A549 treated with AZD2906 at 1 μM for 4 hours (cell line): ENCODE measurements around the gene GDAP2. TPM values are rescaled to one million over a fixed set of nuclear protein-coding genes. Genes with fewer than 3 reads are reported as not detected.

ENCODE experiments used
- total RNA-seq: library from RNA; stranded (reverse); fragments of 200-300 nt; extraction: Qiagen RNA extraction; gene quantifications from 5 replicates; pipeline ENCODE4 v1.2.3, GENCODE V29; 2022

The GDAP2 gene, protein sequence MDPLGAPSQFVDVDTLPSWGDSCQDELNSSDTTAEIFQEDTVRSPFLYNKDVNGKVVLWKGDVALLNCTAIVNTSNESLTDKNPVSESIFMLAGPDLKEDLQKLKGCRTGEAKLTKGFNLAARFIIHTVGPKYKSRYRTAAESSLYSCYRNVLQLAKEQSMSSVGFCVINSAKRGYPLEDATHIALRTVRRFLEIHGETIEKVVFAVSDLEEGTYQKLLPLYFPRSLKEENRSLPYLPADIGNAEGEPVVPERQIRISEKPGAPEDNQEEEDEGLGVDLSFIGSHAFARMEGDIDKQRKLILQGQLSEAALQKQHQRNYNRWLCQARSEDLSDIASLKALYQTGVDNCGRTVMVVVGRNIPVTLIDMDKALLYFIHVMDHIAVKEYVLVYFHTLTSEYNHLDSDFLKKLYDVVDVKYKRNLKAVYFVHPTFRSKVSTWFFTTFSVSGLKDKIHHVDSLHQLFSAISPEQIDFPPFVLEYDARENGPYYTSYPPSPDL
- 6.6 to 9.1 TPM (median 8.0 TPM) in 5 replicates for total RNA-seq

GRCh38 chr1:117929343-117930172 is at the start of gene GDAP2, which contains the start of gene WDR3:
Gene GDAP2 (minus strand): TSS chr1:117929621. CDS start chr1:117920357, 9,264 bp downstream.
Gene WDR3 (plus strand): TSS chr1:117929739. CDS start chr1:117933320, 3,581 bp downstream.

Other genes with a start within 250 kb of the GDAP2 start
- 24.6 to 32.2 TPM (median 28.3 TPM) in 5 replicates for gene WDR3, start 118 bp upstream of the GDAP2 start, total RNA-seq